SK-N-SH treated with all-trans-retinoic acid at 6 μM for 48 hours (cell line): ENCODE results near the gene CD52.

ENCODE experiments used
- ATAC-seq: fragments of 200-7000 bp; cut with Tn5 transposase; 3 replicates; pipeline ENCODE4 v1.9.1; 2020; ENCODE audit warnings: mild to moderate bottlenecking, moderate library complexity
- BACH2 ChIP-seq: fragments of 250-450 bp; sonication (Bioruptor Pico); IDR thresholded peaks from 2 replicates; pipeline ENCODE4 v1.9.0; 2021; ENCODE audit warnings: mild to moderate bottlenecking, borderline replicate concordance
- CSDC2 ChIP-seq: fragments of 250-450 bp; sonication (Bioruptor Pico); IDR thresholded peaks from 2 replicates; pipeline ENCODE4 v1.5.0; 2020; ENCODE audit warnings: mild to moderate bottlenecking, moderate library complexity
- ISL1 ChIP-seq: fragments of 250-450 bp; sonication (Bioruptor Pico); IDR thresholded peaks from 2 replicates; pipeline ENCODE4 v2.1.2; 2022; ENCODE audit warnings: mild to moderate bottlenecking, moderate library complexity
- PPARA ChIP-seq: fragments of 250-450 bp; sonication (Bioruptor Pico); IDR thresholded peaks from 2 replicates; pipeline ENCODE4 v1.5.0; 2020; ENCODE audit warnings: mild to moderate bottlenecking, borderline replicate concordance
- RARB ChIP-seq: fragments of 250-450 bp; sonication (Bioruptor Pico); IDR thresholded peaks from 2 replicates; pipeline ENCODE4 v1.8.0; 2021; ENCODE audit warnings: mild to moderate bottlenecking, moderate library complexity
- SNAI2 ChIP-seq: fragments of 250-450 bp; sonication (Bioruptor Pico); IDR thresholded peaks from 2 replicates; pipeline ENCODE4 v1.5.0; 2020; ENCODE audit warnings: mild to moderate bottlenecking, moderate library complexity
- ZC3H10 ChIP-seq: fragments of 250-450 bp; sonication (Bioruptor Pico); IDR thresholded peaks from 2 replicates; pipeline ENCODE4 v1.5.1; 2021; ENCODE audit warnings: mild to moderate bottlenecking, moderate library complexity
- ZFP3 ChIP-seq: fragments of 250-450 bp; sonication (Bioruptor Pico); IDR thresholded peaks from 2 replicates; pipeline ENCODE4 v1.5.0; 2020; ENCODE audit warnings: mild to moderate bottlenecking, moderate library complexity
- ZNF70 ChIP-seq: fragments of 450-650 bp; formaldehyde crosslinking; IDR thresholded peaks from 2 replicates; pipeline ENCODE4 v1.5.0; 2020; ENCODE audit warnings: mild to moderate bottlenecking, moderate library complexity
- ZNF8 ChIP-seq: fragments of 450-650 bp; formaldehyde crosslinking; IDR thresholded peaks from 2 replicates; pipeline ENCODE4 v1.5.0; 2020; ENCODE audit warnings: mild to moderate bottlenecking, moderate library complexity
- TF ChIP-seq, protein P1 (sequence below): fragments of 250-450 bp; sonication (Bioruptor Pico); IDR thresholded peaks from 2 replicates; pipeline ENCODE4 v1.8.0; 2020; ENCODE audit warnings: mild to moderate bottlenecking, moderate library complexity, borderline replicate concordance
- TF ChIP-seq, protein P2 (sequence below): fragments of 250-450 bp; sonication (Bioruptor Pico); IDR thresholded peaks from 2 replicates; pipeline ENCODE4 v1.5.0; 2020; ENCODE audit warnings: mild to moderate bottlenecking, moderate library complexity
- TF ChIP-seq, protein P3 (sequence below): fragments of 250-450 bp; sonication (Bioruptor Pico); IDR thresholded peaks from 2 replicates; pipeline ENCODE4 v1.5.1; 2020; ENCODE audit warnings: low read depth, mild to moderate bottlenecking, moderate library complexity
- TF ChIP-seq, protein P4 (sequence below): fragments of 250-450 bp; sonication (Bioruptor Pico); IDR thresholded peaks from 2 replicates; pipeline ENCODE4 v1.8.0; 2021; ENCODE audit warnings: low read depth, mild to moderate bottlenecking, moderate library complexity, borderline replicate concordance

CD52 gene

DNA sequence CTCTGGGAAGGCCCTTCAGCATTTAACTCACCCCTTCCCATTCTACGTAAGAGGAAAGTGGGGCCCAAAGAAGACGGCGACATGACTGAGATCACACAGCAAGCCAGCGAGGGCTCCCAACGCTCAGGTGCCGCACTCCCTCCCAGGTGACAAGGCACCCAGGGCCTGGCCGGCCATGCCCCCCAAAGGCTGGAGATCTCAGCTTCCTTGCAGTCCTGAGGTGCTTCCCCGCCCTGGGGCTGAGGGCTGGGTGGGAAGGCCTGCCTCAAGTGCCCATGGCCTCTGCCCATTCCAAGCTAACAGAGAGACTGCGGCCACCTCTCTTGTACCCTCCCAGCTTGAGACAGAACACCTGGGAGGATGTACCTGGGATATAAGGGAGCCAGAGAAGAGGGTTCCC is 37.2 kb downstream of the CD52 start (continued):
- TF ChIP-seq, protein P1, sequence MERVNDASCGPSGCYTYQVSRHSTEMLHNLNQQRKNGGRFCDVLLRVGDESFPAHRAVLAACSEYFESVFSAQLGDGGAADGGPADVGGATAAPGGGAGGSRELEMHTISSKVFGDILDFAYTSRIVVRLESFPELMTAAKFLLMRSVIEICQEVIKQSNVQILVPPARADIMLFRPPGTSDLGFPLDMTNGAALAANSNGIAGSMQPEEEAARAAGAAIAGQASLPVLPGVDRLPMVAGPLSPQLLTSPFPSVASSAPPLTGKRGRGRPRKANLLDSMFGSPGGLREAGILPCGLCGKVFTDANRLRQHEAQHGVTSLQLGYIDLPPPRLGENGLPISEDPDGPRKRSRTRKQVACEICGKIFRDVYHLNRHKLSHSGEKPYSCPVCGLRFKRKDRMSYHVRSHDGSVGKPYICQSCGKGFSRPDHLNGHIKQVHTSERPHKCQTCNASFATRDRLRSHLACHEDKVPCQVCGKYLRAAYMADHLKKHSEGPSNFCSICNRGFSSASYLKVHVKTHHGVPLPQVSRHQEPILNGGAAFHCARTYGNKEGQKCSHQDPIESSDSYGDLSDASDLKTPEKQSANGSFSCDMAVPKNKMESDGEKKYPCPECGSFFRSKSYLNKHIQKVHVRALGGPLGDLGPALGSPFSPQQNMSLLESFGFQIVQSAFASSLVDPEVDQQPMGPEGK = no peak

DNA sequence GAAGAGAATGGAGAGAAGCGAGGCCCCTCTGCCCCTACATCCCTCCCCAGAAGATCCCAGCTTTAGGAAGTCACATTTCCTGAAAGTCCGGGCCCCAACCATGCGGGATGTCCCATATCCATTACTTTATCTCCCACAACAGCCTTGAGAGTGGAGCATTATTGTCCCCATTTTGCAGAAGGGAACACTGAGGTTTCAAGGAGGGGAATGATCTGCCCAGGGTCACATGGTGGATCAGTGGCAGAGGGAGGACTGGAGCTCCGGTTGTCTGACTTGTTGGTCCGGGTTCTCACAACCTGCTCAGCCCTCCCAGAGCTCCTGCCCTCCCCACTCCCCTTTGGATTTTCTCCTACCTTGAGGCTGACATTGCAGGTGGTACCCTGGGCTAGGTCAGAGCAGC is 38.3 kb downstream of the CD52 start:
- no peak for TF ChIP-seq SNAI2 (CRISPR knock-in tag)
- TF ChIP-seq ZC3H10 (CRISPR knock-in tag) = no peak
- no peak for ATAC-seq

DNA sequence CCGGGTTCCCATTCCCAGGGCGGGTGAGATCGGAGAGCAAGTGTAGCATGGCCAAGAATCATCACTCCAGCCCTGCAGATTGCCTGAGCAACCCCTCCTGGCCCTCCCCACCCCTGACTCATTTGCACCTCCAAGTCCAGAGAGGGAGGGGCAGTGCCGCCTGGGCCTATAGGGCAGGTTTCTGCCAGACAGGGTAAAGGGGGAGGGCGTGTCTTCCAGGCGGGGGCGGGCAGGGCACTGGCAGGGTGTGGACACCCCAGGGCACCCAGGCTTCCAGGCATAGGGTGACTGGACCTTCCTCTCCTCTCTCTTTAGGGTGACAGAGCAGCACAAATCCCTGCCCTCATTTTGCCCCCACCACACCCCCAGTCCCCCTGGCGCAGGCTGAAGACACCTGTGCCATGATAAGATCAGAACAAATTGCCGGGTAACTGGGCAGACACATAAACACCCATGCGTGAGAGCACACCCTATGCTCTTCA is 39.4 kb downstream of the CD52 start:
- no peak for ATAC-seq
- no peak for TF ChIP-seq PPARA (CRISPR knock-in tag)
- TF ChIP-seq, protein P2, sequence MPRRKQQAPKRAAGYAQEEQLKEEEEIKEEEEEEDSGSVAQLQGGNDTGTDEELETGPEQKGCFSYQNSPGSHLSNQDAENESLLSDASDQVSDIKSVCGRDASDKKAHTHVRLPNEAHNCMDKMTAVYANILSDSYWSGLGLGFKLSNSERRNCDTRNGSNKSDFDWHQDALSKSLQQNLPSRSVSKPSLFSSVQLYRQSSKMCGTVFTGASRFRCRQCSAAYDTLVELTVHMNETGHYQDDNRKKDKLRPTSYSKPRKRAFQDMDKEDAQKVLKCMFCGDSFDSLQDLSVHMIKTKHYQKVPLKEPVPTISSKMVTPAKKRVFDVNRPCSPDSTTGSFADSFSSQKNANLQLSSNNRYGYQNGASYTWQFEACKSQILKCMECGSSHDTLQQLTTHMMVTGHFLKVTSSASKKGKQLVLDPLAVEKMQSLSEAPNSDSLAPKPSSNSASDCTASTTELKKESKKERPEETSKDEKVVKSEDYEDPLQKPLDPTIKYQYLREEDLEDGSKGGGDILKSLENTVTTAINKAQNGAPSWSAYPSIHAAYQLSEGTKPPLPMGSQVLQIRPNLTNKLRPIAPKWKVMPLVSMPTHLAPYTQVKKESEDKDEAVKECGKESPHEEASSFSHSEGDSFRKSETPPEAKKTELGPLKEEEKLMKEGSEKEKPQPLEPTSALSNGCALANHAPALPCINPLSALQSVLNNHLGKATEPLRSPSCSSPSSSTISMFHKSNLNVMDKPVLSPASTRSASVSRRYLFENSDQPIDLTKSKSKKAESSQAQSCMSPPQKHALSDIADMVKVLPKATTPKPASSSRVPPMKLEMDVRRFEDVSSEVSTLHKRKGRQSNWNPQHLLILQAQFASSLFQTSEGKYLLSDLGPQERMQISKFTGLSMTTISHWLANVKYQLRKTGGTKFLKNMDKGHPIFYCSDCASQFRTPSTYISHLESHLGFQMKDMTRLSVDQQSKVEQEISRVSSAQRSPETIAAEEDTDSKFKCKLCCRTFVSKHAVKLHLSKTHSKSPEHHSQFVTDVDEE (CRISPR knock-in tag) = no peak
- TF ChIP-seq RARB (CRISPR knock-in tag) = no peak
- no peak for TF ChIP-seq ZFP3 (CRISPR knock-in tag)
- TF ChIP-seq, protein P3, sequence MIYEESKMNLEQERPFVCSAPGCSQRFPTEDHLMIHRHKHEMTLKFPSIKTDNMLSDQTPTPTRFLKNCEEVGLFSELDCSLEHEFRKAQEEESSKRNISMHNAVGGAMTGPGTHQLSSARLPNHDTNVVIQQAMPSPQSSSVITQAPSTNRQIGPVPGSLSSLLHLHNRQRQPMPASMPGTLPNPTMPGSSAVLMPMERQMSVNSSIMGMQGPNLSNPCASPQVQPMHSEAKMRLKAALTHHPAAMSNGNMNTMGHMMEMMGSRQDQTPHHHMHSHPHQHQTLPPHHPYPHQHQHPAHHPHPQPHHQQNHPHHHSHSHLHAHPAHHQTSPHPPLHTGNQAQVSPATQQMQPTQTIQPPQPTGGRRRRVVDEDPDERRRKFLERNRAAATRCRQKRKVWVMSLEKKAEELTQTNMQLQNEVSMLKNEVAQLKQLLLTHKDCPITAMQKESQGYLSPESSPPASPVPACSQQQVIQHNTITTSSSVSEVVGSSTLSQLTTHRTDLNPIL (CRISPR knock-in tag) = no peak
- TF ChIP-seq, protein P4, sequence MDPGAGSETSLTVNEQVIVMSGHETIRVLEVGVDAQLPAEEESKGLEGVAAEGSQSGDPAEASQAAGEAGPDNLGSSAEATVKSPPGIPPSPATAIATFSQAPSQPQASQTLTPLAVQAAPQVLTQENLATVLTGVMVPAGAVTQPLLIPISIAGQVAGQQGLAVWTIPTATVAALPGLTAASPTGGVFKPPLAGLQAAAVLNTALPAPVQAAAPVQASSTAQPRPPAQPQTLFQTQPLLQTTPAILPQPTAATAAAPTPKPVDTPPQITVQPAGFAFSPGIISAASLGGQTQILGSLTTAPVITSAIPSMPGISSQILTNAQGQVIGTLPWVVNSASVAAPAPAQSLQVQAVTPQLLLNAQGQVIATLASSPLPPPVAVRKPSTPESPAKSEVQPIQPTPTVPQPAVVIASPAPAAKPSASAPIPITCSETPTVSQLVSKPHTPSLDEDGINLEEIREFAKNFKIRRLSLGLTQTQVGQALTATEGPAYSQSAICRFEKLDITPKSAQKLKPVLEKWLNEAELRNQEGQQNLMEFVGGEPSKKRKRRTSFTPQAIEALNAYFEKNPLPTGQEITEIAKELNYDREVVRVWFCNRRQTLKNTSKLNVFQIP (CRISPR knock-in tag) = no peak
- TF ChIP-seq ZC3H10 (CRISPR knock-in tag) = no peak
- TF ChIP-seq ZNF70 (CRISPR knock-in tag) = no peak
- TF ChIP-seq BACH2 (CRISPR knock-in tag) = no peak
- TF ChIP-seq, protein P1 = no peak
- no peak for TF ChIP-seq CSDC2
- no peak for TF ChIP-seq SNAI2 (CRISPR knock-in tag)
- no peak for TF ChIP-seq ISL1 (CRISPR knock-in tag)

DNA sequence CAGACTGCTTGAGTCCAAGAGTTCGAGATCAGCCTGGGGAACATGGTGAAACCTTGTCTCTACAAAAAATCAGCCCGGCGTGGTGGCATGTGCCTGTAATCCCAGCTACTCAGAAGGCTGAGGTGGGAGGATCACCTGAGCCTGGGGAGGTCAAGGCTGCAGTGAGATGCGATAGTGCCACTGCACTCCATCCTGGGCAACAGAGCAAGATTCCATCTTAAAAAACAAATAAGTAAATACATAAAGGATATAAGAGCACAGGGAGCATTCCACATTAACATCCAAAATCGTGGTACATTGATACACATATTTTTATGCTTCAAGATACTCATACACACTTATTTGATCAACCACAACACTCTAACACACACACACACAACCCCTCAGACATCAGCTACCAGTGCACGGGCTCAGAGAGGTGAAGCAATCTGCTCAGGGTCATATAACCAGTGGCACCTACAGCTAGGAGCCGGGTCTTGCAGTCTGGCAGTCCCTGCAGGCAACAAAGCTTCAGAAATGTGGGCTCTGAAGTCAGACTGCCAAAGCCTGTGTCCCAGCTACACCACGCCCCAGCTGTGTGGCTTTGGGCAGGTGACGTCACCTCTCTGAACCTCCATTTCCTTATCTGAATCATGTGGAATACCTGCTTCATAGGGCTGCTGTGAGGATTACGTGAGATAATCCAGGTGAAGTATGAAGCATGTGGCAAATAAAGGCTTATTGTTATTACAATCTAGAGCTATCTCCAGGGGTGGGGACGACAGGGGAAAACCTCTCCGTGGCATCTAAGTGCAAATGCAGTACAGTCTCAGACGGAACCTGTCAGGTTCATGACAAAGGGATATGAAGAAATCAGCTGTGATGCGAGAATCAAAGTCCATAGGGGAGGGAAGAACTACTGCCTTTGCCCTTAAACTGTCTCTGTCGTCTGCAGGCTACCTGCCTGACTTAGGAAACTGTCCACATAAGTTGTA is 40.9 kb downstream of the CD52 start:
- ATAC-seq = no peak
- TF ChIP-seq ZFP3 (CRISPR knock-in tag) = no peak
- TF ChIP-seq ZNF8 (CRISPR knock-in tag) = no peak
- TF ChIP-seq, protein P4 (CRISPR knock-in tag) = no peak
- no peak for TF ChIP-seq BACH2 (CRISPR knock-in tag)
